Brain microvascular endothelial cell (primary cell): ENCODE data around the gene MYORG.
"Not testable (repeated sequence)": the region's sequence is repeated elsewhere in the genome, so short reads cannot be mapped to it uniquely, and the experiment has no call there.

Experiments
- DNase-seq: peaks from one replicate; pipeline ENCODE4 v3.0.0-alpha.2; 2020
- H3K27ac ChIP-seq: fragments of 250-450 bp; sonication (Bioruptor Pico); 2 replicates; pipeline ENCODE4 v1.5.1; 2020; ENCODE audit warnings: mild to moderate bottlenecking, moderate library complexity
- H3K27me3 ChIP-seq: fragments of 250-450 bp; sonication (Bioruptor Pico); replicated peaks from 2 replicates; pipeline ENCODE4 v1.5.1; 2020; ENCODE audit warnings: mild to moderate bottlenecking
- H3K36me3 ChIP-seq: fragments of 250-450 bp; sonication (Bioruptor Pico); replicated peaks from 2 replicates; pipeline ENCODE4 v1.5.1; 2020; ENCODE audit warnings: mild to moderate bottlenecking
- H3K4me3 ChIP-seq: 2 replicates; pipeline ENCODE4 v1.5.1; 2011; ENCODE audit warnings: low read depth, mild to moderate bottlenecking, control low read depth, low read length, moderate library complexity
- CTCF ChIP-seq: IDR thresholded peaks from 2 replicates; pipeline ENCODE4 v1.5.1; 2011; ENCODE audit warnings: low read depth, mild to moderate bottlenecking, moderate library complexity, low read length, control low read depth, inconsistent platforms; ENCODE audit errors: missing control alignments
- in situ Hi-C: cut with HindIII; loops from 2 replicates; pipeline ENCODE4 v1.10.0; 2017; ENCODE audit warnings: low sequenced_read_pairs, low pct_ligation_motif_present

Gene MYORG

GRCh38 chr9:34365282-34365681 is 11.4 kb downstream of the MYORG start:
- DNase-seq: no peak
- Histone ChIP-seq H3K27me3 (no peaks in the 10 kb centered on the region), H3K4me3 (no peak overlapping the region), H3K27ac (no peak overlapping the region), H3K36me3 (no peaks in the 10 kb centered on the region)
- TF ChIP-seq CTCF: no peak
- in situ Hi-C loops: no loop called here

GRCh38 chr9:34363619-34364351 is 12.9 kb downstream of the MYORG start:
- Histone ChIP-seq H3K27ac (no peak overlapping the region), H3K36me3 (no peaks in the 10 kb centered on the region), H3K27me3 (no peaks in the 10 kb centered on the region), H3K4me3 (no peak overlapping the region)
- in situ Hi-C loops: no loop called here
- TF ChIP-seq CTCF: no peak
- DNase-seq: no peak

GRCh38 chr9:34362614-34363214 is 14.0 kb downstream of the MYORG start:
- no peak for TF ChIP-seq CTCF
- H3K27me3 ChIP-seq: no peaks in the 10 kb centered on the region
- H3K27ac ChIP-seq: no peak overlapping the region
- DNase-seq: no peak
- H3K4me3 ChIP-seq: no peak overlapping the region
- H3K36me3 ChIP-seq: no peaks in the 10 kb centered on the region
- in situ Hi-C loops: no loop called here

- H3K27ac ChIP-seq, H3K27me3 ChIP-seq, in situ Hi-C loops, H3K36me3 ChIP-seq, H3K4me3 ChIP-seq, DNase-seq: not testable (repeated sequence)
Measured at GRCh38 chr9:34352957-34353356, 23.7 kb downstream of the MYORG start.

GRCh38 chr9:34352122-34352652 is 24.5 kb downstream of the MYORG start:
- H3K4me3 ChIP-seq, DNase-seq: not testable (repeated sequence)

GRCh38 chr9:34349324-34349723 is 27.4 kb downstream of the MYORG start:
- in situ Hi-C loops: no loop called here

More at GRCh38 chr9:34352122-34352652, 24.5 kb downstream of the MYORG start:
- H3K27ac ChIP-seq, H3K36me3 ChIP-seq, H3K27me3 ChIP-seq, in situ Hi-C loops: not testable (repeated sequence)

More at GRCh38 chr9:34349324-34349723, 27.4 kb downstream of the MYORG start:
- Histone ChIP-seq H3K36me3 (no peaks in the 10 kb centered on the region), H3K27me3 (no peaks in the 10 kb centered on the region), H3K27ac (no peak overlapping the region), H3K4me3 (no peak overlapping the region)
- no peak for DNase-seq
- no peak for TF ChIP-seq CTCF
